ENCODE results near the gene CHST13. TPM values are rescaled to one million over a fixed set of nuclear protein-coding genes. Genes with fewer than 3 reads are reported as not detected.
"Not testable (repeated sequence)": the region's sequence is repeated elsewhere in the genome, so short reads cannot be mapped to it uniquely, and the experiment has no call there.

Gene CHST13
- total RNA-seq, 1 experiment from 2014 or later: 1.3 TPM

DNA sequence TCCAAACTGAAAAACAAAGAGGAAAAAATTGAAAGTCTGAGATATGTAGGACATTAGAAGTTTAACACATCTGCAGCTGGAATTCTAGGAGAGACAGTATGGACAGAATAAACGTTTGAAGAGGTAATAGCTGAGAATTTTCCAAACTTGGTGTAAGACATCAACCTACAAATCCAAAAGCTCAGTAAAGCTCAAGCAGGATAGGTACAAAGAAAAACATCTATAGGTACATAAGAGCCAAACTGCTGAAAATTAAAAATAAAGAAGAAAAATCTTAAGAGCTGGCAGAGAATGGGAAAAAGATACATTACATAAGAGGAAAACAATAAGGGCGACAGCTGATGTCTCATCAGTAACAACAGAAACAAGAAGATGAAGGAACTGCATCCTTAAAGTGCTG is 57.6 kb downstream of the CHST13 start:
- Mint-ChIP-seq H3K27ac (ENCODE audit: unreplicated experiment) (no peak overlapping the region), H3K9me3 (ENCODE audit: low read depth, unreplicated experiment) (no peaks in the 10 kb centered on the region), H3K27me3 (ENCODE audit: unreplicated experiment) (peaks cover 75% of the 10 kb centered on the region), H3K36me3 (ENCODE audit: insufficient read depth, unreplicated experiment) (no peaks in the 10 kb centered on the region), H3K4me3 (ENCODE audit: low read depth, unreplicated experiment) (no peak overlapping the region), H3K4me1 (ENCODE audit: low read depth, unreplicated experiment) (no peaks in the 10 kb centered on the region)
- DNase-seq: no peak
- CTCF ChIA-PET: no interaction called here
- no TSS peak for BruUV-seq (replicated peaks)
- TF ChIP-seq, protein P1, sequence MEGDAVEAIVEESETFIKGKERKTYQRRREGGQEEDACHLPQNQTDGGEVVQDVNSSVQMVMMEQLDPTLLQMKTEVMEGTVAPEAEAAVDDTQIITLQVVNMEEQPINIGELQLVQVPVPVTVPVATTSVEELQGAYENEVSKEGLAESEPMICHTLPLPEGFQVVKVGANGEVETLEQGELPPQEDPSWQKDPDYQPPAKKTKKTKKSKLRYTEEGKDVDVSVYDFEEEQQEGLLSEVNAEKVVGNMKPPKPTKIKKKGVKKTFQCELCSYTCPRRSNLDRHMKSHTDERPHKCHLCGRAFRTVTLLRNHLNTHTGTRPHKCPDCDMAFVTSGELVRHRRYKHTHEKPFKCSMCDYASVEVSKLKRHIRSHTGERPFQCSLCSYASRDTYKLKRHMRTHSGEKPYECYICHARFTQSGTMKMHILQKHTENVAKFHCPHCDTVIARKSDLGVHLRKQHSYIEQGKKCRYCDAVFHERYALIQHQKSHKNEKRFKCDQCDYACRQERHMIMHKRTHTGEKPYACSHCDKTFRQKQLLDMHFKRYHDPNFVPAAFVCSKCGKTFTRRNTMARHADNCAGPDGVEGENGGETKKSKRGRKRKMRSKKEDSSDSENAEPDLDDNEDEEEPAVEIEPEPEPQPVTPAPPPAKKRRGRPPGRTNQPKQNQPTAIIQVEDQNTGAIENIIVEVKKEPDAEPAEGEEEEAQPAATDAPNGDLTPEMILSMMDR (IDR thresholded peaks at IDR 0.05; ENCODE audit: unreplicated experiment): no peak
- intact Hi-C loops (cut with micrococcal nuclease; ENCODE audit: unreplicated experiment): no loop called here

DNA sequence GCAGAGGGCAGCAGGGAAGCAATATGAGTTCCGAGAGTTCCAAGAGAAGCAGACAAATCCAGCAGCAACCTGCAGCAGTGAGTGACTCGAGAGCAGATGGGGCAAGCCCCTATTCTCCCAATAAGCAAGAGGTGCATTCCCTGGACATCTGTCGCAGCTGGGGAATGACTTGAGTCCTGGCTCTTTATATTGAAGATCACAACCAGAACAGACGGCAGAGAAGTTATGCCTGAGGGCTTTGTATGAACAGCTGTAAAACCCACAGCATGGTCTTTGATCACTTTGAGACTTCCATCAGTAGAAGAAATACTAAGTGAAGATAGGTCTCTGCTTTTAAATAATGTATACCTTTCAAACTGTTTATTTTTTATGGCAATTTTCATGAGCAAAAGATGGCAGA is 58.4 kb downstream of the CHST13 start:
- intact Hi-C loops (cut with micrococcal nuclease; ENCODE audit: unreplicated experiment): no loop called here
- CTCF ChIA-PET: no interaction called here
- Mint-ChIP-seq H3K4me1 (ENCODE audit: low read depth, unreplicated experiment) (no peaks in the 10 kb centered on the region), H3K4me3 (ENCODE audit: low read depth, unreplicated experiment) (no peak overlapping the region), H3K36me3 (ENCODE audit: insufficient read depth, unreplicated experiment) (no peaks in the 10 kb centered on the region), H3K27me3 (ENCODE audit: unreplicated experiment) (peaks cover 73% of the 10 kb centered on the region), H3K27ac (ENCODE audit: unreplicated experiment) (no peak overlapping the region), H3K9me3 (ENCODE audit: low read depth, unreplicated experiment) (no peaks in the 10 kb centered on the region)
- DNase-seq: no peak
- no TSS peak for BruUV-seq (replicated peaks)
- TF ChIP-seq, protein P1 (IDR thresholded peaks at IDR 0.05; ENCODE audit: unreplicated experiment): no peak

DNA sequence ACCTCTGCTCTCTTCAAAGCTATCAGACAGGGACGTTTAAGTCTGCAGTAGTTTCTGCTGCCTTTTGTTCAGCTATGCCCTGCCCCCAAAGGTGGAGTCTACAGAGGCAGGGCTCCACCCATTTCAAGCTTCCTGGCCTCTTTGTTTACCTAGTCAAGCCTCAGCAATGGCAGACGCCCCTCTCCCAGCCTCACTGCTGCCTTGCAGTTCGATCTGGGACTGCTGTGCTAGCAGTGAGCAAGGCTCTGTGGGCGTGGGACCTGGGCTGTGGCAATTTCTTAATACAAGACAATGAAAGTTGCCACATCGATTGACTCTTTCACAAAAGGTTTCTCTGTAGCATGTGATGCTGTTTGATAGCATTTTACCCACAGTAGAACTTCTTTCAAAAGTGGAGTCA is 67.6 kb downstream of the CHST13 start:
- H3K36me3 Mint-ChIP-seq (ENCODE audit: insufficient read depth, unreplicated experiment); H3K27ac Mint-ChIP-seq (ENCODE audit: unreplicated experiment); DNase-seq; BruUV-seq (replicated peaks); intact Hi-C loops (cut with micrococcal nuclease; ENCODE audit: unreplicated experiment); H3K4me1 Mint-ChIP-seq (ENCODE audit: low read depth, unreplicated experiment); H3K4me3 Mint-ChIP-seq (ENCODE audit: low read depth, unreplicated experiment): not testable (repeated sequence)
- Mint-ChIP-seq H3K9me3 (ENCODE audit: low read depth, unreplicated experiment) (peaks cover 23% of the 10 kb centered on the region), H3K27me3 (ENCODE audit: unreplicated experiment) (peaks cover 12% of the 10 kb centered on the region)
- CTCF ChIA-PET: interaction anchor here (0.7 kb wide), 1 partner anchor 61 kb away, joined by 4 read pairs; no protein-coding TSS in a partner anchor

Other genes starting within 250 kb of the CHST13 start
- 8.2 and 10.6 TPM in 2 replicates for gene KLF15, start 166.7 kb upstream of the CHST13 start, total RNA-seq (2022)
- gene CFAP100, start 129.2 kb upstream of the CHST13 start, total RNA-seq (2022): not detected in 2 replicates
- 62.3 and 63.8 TPM in 2 replicates for gene ZXDC, start 48.3 kb upstream of the CHST13 start, total RNA-seq (2022)
- not detected in 2 replicates for gene UROC1, start 6.4 kb upstream of the CHST13 start, total RNA-seq (2022)
- not detected in 2 replicates for gene C3orf22, start 34.8 kb downstream of the CHST13 start, total RNA-seq (2022)
- 15.7 and 17.0 TPM in 2 replicates for gene TXNRD3, start 131.0 kb downstream of the CHST13 start, total RNA-seq (2022)
- gene CHCHD6, start 180.1 kb downstream of the CHST13 start, total RNA-seq (2022): 38.9 and 45.9 TPM in 2 replicates

All from Calu3 (cell line).